ENCODE results near the gene PPP2R3B. TPM values are rescaled to one million over a fixed set of nuclear protein-coding genes. Genes with fewer than 3 reads are reported as not detected.

Gene PPP2R3B
- total and polyA plus RNA-seq, 2 of the 4 experiments (the other 2 are of a cell fraction) = 13.2 to 13.3 TPM

DNA sequence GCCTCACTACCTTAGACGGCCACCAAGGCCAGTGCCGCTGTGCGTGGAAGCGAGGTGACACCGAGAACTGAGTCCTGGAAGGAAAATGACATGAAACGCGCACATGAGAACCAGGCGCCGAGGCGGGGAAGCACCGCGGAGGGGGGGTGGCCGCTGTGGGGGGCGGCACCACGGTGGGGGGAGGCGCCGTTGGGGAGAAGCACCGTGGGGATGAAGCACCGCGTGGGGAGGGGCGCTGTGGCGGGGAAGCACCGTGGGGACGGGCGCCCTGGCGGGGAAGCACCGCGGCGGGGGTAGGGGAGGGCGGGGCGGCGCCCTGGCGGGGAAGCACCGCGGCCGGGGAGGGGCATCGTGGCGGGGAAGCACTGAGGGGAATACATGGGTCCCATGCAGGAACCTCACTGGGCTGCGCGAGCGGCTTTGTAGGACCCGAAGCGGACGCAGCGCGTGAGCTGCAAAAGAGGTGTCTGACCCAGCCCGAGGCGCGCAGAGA is 28.0 kb downstream of the PPP2R3B start:
- ATAC-seq (ENCODE audit: low read depth) = no peak
- 96% methylated on average over 11 of the region's 49 CpGs; no CpG with 5 or more reads in 1 of the 2 experiments for WGBS, 2 experiments (ENCODE audit: extremely low coverage in 2 of 2, insufficient read length in 1 of 2)

More for the DNA sequence above, 28.0 kb downstream of the PPP2R3B start:
- Histone ChIP-seq H3K27ac (ENCODE audit: insufficient read depth, low read length) (no peak overlapping the region), H3K79me1 (ENCODE audit: low read depth in 1 of 2, low read length in 2 of 2) (peaks cover 0 to 5% of the 10 kb centered on the region in 2 experiments; a peak in 1 of 4 replicates), H4K8ac (ENCODE audit: low read depth in 2 of 2, low read length in 2 of 2) (no peak overlapping the region), H4K5ac (ENCODE audit: low read depth, low read length) (no peak overlapping the region), H2AK9ac (replicated peaks; ENCODE audit: low read depth, low read length, poor library complexity) (no peak overlapping the region), H3K18ac (ENCODE audit: low read depth, low read length) (no peak overlapping the region), H3K36me3 (ENCODE audit: control insufficient read depth, insufficient read depth, low read length) (peaks cover 14% of the 10 kb centered on the region; the same call in 1 of the 2 replicates), H3K14ac (replicated peaks; ENCODE audit: low read depth, low read length) (no peak overlapping the region), H3K23ac (ENCODE audit: low read depth, low read length) (no peak overlapping the region), H3K4me1 (ENCODE audit: control insufficient read depth, insufficient read depth, low read length) (no peaks in the 10 kb centered on the region), H2BK120ac (ENCODE audit: low read depth, low read length) (no peak overlapping the region), H2BK5ac (ENCODE audit: low read depth, low read length, poor library complexity, severe bottlenecking) (no peak overlapping the region), H2AK5ac (ENCODE audit: low read depth, low read length) (no peak overlapping the region), H3K27me3 (ENCODE audit: control insufficient read depth, insufficient read depth, low read length) (no peaks in the 10 kb centered on the region), H3K9ac (ENCODE audit: low read depth, low read length) (no peak overlapping the region), H2BK20ac (ENCODE audit: low read depth, low read length) (no peak overlapping the region), H3K9me3 (ENCODE audit: control insufficient read depth, insufficient read depth, low read length) (peaks cover 25% of the 10 kb centered on the region), H3K9me1 (ENCODE audit: insufficient read depth, low read length) (no peaks in the 10 kb centered on the region), H2AFZ (replicated peaks; ENCODE audit: low read length, poor library complexity) (no peak overlapping the region), H4K20me1 (ENCODE audit: insufficient read depth, low read length) (no peaks in the 10 kb centered on the region; the same call in 1 of the 2 replicates), H3K4me3 (ENCODE audit: insufficient read depth, low read depth, low read length) (no peak overlapping the region), H3K56ac (ENCODE audit: extremely low read depth, insufficient read depth, low read length) (no peak overlapping the region), H4K91ac (ENCODE audit: insufficient read depth, low read depth, low read length) (no peak overlapping the region), H2BK15ac (ENCODE audit: low read depth, low read length) (no peak overlapping the region), H3K4me2 (ENCODE audit: low read depth, low read length) (no peak overlapping the region), H3K4ac (ENCODE audit: low read depth, low read length) (no peak overlapping the region)
- no peak for DNase-seq
- POLR2A ChIA-PET (ENCODE audit: unreplicated experiment) = no interaction called here
- BruUV-seq (replicated peaks) = no TSS peak
- dilution Hi-C loops (cut with HindIII; ENCODE audit: low sequenced_read_pairs, unreplicated experiment) = no loop called here
- TF ChIP-seq NFE2L2 (IDR thresholded peaks at IDR 0.05; ENCODE audit: low read depth, low read length) = no peak
- TF ChIP-seq RCOR1 (IDR thresholded peaks at IDR 0.05; ENCODE audit: insufficient replicate concordance, low read length) = no peak
- no peak for TF ChIP-seq SMC3 (IDR thresholded peaks at IDR 0.05; ENCODE audit: low read depth, low read length)
- no peak for TF ChIP-seq RFX5 (IDR thresholded peaks at IDR 0.05; ENCODE audit: low read depth, low read length)
- CTCF ChIA-PET = no interaction called here
- intact Hi-C loops (cut with micrococcal nuclease) = no loop called here
- in situ Hi-C loops (cut with MboI; ENCODE audit: low sequenced_read_pairs) = no loop called here
